ENCODE measurements around the gene METTL24.
"Not testable (repeated sequence)": the region's sequence is repeated elsewhere in the genome, so short reads cannot be mapped to it uniquely, and the experiment has no call there.

Gene METTL24

GRCh38 chr6:110315869-110316398 is 42.2 kb downstream of the METTL24 start:
- TF ChIP-seq CTCF (conservative IDR thresholded peaks at IDR 0.05): no peak
- peak overlapping the region; percentile 65 for H3K27ac ChIP-seq

GRCh38 chr6:110315207-110315868 is 42.8 kb downstream of the METTL24 start:
- peak overlapping the region; percentile 65 for H3K27ac ChIP-seq
- no peak for TF ChIP-seq CTCF (conservative IDR thresholded peaks at IDR 0.05)

DNA sequence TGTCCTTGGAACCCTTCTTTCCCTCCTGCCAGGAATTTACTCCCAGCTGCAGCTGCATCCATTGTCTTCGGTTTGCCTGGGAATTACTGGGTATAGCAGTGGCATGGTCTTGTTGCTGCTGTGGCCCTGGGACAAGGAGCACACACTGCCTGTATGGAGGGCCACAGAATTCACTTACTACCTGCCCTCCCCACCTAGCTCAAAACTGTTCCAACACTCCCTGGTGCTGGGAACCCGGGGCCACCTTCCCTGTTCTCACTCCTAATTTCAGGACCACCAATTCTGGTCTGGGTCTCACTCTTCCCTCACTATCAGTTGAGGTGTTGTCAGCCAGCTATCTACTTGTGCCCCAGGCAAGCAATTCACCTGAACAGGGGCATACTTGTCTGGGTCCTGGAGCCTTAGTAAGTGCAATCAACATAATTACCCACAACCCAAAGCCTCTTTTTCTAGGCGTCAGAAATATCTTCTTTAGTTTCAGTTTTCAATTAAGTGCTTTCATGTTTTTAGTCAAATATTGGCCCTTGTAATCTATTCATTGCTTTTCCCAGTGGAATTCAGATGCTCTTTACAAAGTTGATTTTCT is 47.2 kb downstream of the METTL24 start:
- no peak for TF ChIP-seq CTCF (conservative IDR thresholded peaks at IDR 0.05)
- no peak overlapping the region for H3K27ac ChIP-seq

DNA sequence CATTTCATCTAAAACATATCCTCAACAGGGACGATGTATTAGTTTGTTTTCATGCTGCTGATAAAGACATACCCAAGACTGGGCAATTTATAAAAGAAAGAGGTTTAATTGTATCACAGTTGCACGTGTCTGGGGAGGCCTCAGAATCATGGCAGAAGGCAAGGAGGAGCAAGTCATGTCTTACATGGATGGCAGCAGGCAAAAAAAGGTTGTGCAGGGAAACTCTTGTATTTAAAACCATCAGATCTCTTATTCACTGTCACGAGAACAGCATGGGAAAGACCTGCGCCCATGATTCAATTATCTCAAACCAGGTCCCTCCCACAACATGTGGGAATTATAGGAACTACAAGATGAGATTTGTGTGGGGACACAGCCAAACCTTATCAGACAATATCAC is 48.7 kb downstream of the METTL24 start:
- not testable (repeated sequence) for H3K27ac ChIP-seq

- TF ChIP-seq CTCF (conservative IDR thresholded peaks at IDR 0.05): no peak
- H3K27ac ChIP-seq: no peak overlapping the region
Measured at GRCh38 chr6:110307368-110307767, 50.8 kb downstream of the METTL24 start.

GRCh38 chr6:110305832-110306231 is 52.3 kb downstream of the METTL24 start:
- H3K27ac ChIP-seq: not testable (repeated sequence)

DNA sequence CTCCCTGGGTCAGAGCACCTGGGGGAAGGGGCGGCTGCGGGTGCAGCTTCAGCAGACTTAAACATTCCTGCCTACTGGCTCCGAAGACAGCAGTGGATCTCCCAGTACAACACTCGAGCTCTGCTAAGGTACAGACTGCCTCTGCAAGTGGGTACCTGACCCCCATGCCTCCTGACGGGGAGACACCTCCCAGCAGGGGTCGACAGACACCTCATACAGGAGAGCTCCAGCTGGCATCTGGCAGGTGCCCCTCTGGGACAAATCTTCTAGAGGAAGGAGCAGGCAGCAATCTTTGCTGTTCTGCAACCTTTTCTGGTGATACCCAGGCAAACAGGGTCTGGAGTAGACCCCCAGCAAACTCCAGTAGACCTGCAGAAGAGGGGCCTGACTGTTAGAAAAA is 54.5 kb downstream of the METTL24 start:
- H3K27ac ChIP-seq: not testable (repeated sequence)

DNA sequence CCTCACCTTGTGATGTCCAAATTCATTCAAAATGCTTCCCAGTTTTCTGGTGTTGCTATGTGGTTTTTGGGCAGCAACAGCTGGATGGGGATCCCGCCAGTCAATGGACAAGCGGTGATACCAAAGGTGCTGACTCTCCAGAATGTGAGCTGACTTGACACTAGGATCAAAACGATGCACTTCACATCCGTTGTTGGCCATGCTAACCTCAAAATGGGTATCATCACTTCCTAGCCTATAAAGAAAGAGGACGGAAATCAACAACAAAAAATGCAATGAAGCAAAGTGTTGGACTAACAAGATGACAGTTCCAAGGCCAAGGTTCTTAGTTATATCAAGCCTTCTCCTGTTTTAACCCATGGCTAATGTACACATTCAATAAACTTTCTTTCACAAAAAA is 59.2 kb downstream of the METTL24 start:
- no peak for TF ChIP-seq CTCF (conservative IDR thresholded peaks at IDR 0.05)
- no peak overlapping the region for H3K27ac ChIP-seq

DNA sequence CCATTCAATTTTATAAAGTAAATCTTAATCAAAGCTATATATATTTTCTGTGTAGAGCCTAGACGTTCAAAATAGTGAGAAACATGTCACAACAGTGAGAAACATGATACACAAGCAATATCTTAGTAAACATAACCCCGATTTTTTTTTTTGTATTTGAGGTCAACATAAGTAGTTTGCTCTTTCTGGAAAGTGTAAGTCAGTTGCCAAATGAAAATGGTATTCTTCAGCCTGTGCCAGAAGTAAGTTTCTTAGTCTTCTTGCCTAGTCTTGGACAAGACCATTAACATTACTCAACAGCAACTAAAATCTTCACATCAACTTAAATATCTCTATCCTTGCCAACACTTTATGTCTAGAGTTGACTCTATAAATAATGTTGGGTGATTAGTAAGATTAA is 59.7 kb downstream of the METTL24 start:
- no peak overlapping the region for H3K27ac ChIP-seq
- no peak for TF ChIP-seq CTCF (conservative IDR thresholded peaks at IDR 0.05)

Measured in VCaP (cell line).